IMR-90 (cell line): ENCODE data around the gene CLIC5. TPM values are rescaled to one million over a fixed set of nuclear protein-coding genes. Genes with fewer than 3 reads are reported as not detected.

Experiments used
- ATAC-seq: fragments of 200-7000 bp; cut with Tn5 transposase; 2 replicates; pipeline ENCODE4 v1.9.1; 2020; ENCODE audit warnings: low read depth, mild to moderate bottlenecking, moderate library complexity
- BruUV-seq: library from RNA; stranded (reverse); fragments of 400-500 nt; replicated peaks from 2 replicates; lab custom pipeline; 2021; lab: Mats Ljungman, UMichigan
- CTCF ChIA-PET: fragments of 300-600 bp; formaldehyde crosslinking; extraction: SDS; loops from one replicate; lab custom pipeline; 2021; ENCODE audit warnings: antibody characterized with exemption; lab: Yijun Ruan, JAX
- POLR2A ChIA-PET: fragments of 300-600 bp; sonication (Branson Sonifier 250); formaldehyde crosslinking; loops from one replicate; lab custom pipeline; 2022; ENCODE audit warnings: antibody characterized with exemption; ENCODE audit not compliant: unreplicated experiment; lab: Charles Lee
- DNase-seq: peaks from one replicate; pipeline ENCODE4 v3.0.0; 2013
- H2AFZ ChIP-seq: replicated peaks from 2 replicates; pipeline ENCODE3; 2013; ENCODE audit warnings: low read length, mild to moderate bottlenecking; ENCODE audit not compliant: poor library complexity
- H2AK5ac ChIP-seq: 2 replicates; pipeline ENCODE4 v1.6.1; 2013; ENCODE audit warnings: low read depth, low read length, inconsistent platforms
- H2AK9ac ChIP-seq: replicated peaks from 2 replicates; pipeline ENCODE3; 2013; ENCODE audit warnings: mild to moderate bottlenecking, low read depth, low read length, moderate library complexity; ENCODE audit not compliant: poor library complexity
- H2BK120ac ChIP-seq: 2 replicates; pipeline ENCODE4 v1.6.1; 2013; ENCODE audit warnings: low read depth, low read length, inconsistent platforms
- H2BK15ac ChIP-seq: 3 replicates; pipeline ENCODE4 v1.6.1; 2013; ENCODE audit warnings: low read depth, low read length, inconsistent platforms
- H2BK20ac ChIP-seq: 2 replicates; pipeline ENCODE4 v1.6.1; 2013; ENCODE audit warnings: low read depth, mild to moderate bottlenecking, inconsistent platforms, low read length, moderate library complexity
- H2BK5ac ChIP-seq: 2 replicates; pipeline ENCODE4 v1.6.1; 2013; ENCODE audit warnings: mild to moderate bottlenecking, low read depth, low read length, inconsistent platforms; ENCODE audit not compliant: poor library complexity, severe bottlenecking
- H3K14ac ChIP-seq: replicated peaks from 2 replicates; pipeline ENCODE4 v1.6.1; 2013; ENCODE audit warnings: low read depth, low read length, inconsistent platforms
- H3K18ac ChIP-seq: 2 replicates; pipeline ENCODE4 v1.6.1; 2013; ENCODE audit warnings: low read depth, low read length, control low read depth
- H3K23ac ChIP-seq: 2 replicates; pipeline ENCODE4 v1.6.1; 2013; ENCODE audit warnings: low read depth, low read length, inconsistent platforms
- H3K27ac ChIP-seq: 2 replicates; pipeline ENCODE4 v1.5.1; 2013; ENCODE audit warnings: mild to moderate bottlenecking, control low read depth, low read length; ENCODE audit not compliant: insufficient read depth
- H3K27me3 ChIP-seq: 2 replicates; pipeline ENCODE4 v1.6.1; 2013; ENCODE audit warnings: low read length; ENCODE audit not compliant: control insufficient read depth, insufficient read depth
- H3K36me3 ChIP-seq: 2 replicates; pipeline ENCODE4 v1.6.1; 2013; ENCODE audit warnings: low read length, mixed read lengths; ENCODE audit not compliant: control insufficient read depth, insufficient read depth
- H3K4ac ChIP-seq: 2 replicates; pipeline ENCODE4 v1.6.1; 2013; ENCODE audit warnings: low read depth, low read length, inconsistent platforms
- H3K4me1 ChIP-seq: 2 replicates; pipeline ENCODE4 v1.6.1; 2013; ENCODE audit warnings: low read length, mixed read lengths; ENCODE audit not compliant: control insufficient read depth, insufficient read depth
- H3K4me2 ChIP-seq: 2 replicates; pipeline ENCODE4 v1.6.1; 2013; ENCODE audit warnings: low read depth, mild to moderate bottlenecking, control low read depth, low read length, moderate library complexity
- H3K4me3 ChIP-seq: 2 replicates; pipeline ENCODE4 v1.5.1; 2013; ENCODE audit warnings: low read depth, mild to moderate bottlenecking, control low read depth, low read length, moderate library complexity; ENCODE audit not compliant: insufficient read depth
- H3K56ac ChIP-seq: 2 replicates; pipeline ENCODE4 v1.6.1; 2013; ENCODE audit warnings: low read length, inconsistent platforms; ENCODE audit not compliant: insufficient read depth; ENCODE audit errors: extremely low read depth
- H3K79me1 ChIP-seq, 2 experiments: 2 replicates each; pipeline ENCODE4 v1.6.1; 2013; ENCODE audit warnings: low read length in 2 of 2, inconsistent platforms in 1 of 2, low read depth in 1 of 2
- H3K9ac ChIP-seq: 2 replicates; pipeline ENCODE4 v1.6.1; 2013; ENCODE audit warnings: low read depth, low read length, control low read depth
- H3K9me1 ChIP-seq: 2 replicates; pipeline ENCODE4 v1.6.1; 2013; ENCODE audit warnings: low read length, inconsistent platforms; ENCODE audit not compliant: insufficient read depth
- H3K9me3 ChIP-seq: 2 replicates; pipeline ENCODE4 v1.6.1; 2013; ENCODE audit warnings: low read length; ENCODE audit not compliant: control insufficient read depth, insufficient read depth
- H4K20me1 ChIP-seq: 2 replicates; pipeline ENCODE4 v1.6.1; 2013; ENCODE audit warnings: low read length, inconsistent platforms; ENCODE audit not compliant: insufficient read depth
- H4K5ac ChIP-seq: 2 replicates; pipeline ENCODE4 v1.6.1; 2013; ENCODE audit warnings: mild to moderate bottlenecking, low read depth, low read length, control low read depth
- H4K8ac ChIP-seq, 2 experiments: 2 replicates each; pipeline ENCODE4 v1.6.1; 2013; ENCODE audit warnings: low read depth in 2 of 2, low read length in 2 of 2, control low read depth in 1 of 2, inconsistent platforms in 1 of 2
- H4K91ac ChIP-seq: 2 replicates; pipeline ENCODE4 v1.6.1; 2013; ENCODE audit warnings: low read depth, low read length, inconsistent platforms; ENCODE audit not compliant: insufficient read depth
- BHLHE40 ChIP-seq: fragments of 150-350 bp; IDR thresholded peaks from 2 replicates; pipeline ENCODE4 v1.6.1; 2016; ENCODE audit warnings: mild to moderate bottlenecking, low read depth, low read length
- ELK1 ChIP-seq: fragments of 150-350 bp; IDR thresholded peaks from 2 replicates; pipeline ENCODE4 v1.6.1; 2016; ENCODE audit warnings: low read depth, mild to moderate bottlenecking, low read length, moderate library complexity, borderline replicate concordance
- FOS ChIP-seq: fragments of 150-350 bp; IDR thresholded peaks from 2 replicates; pipeline ENCODE4 v1.6.1; 2016; ENCODE audit warnings: low read depth, low read length
- MAFK ChIP-seq: IDR thresholded peaks from 2 replicates; pipeline ENCODE4 v1.6.1; 2012; ENCODE audit warnings: low read depth, low read length, improper control_type of control experiment
- MXI1 ChIP-seq: IDR thresholded peaks from 2 replicates; pipeline ENCODE4 v1.6.1; 2012; ENCODE audit warnings: low read depth, mild to moderate bottlenecking, low read length, moderate library complexity, borderline replicate concordance
- NFE2L2 ChIP-seq: fragments of 150-350 bp; IDR thresholded peaks from 2 replicates; pipeline ENCODE4 v1.6.1; 2016; ENCODE audit warnings: low read depth, mild to moderate bottlenecking, low read length
- POLR2A ChIP-seq: IDR thresholded peaks from 2 replicates; pipeline ENCODE4 v1.6.1; 2012; ENCODE audit warnings: mild to moderate bottlenecking, low read depth, low read length
- RAD21 ChIP-seq: IDR thresholded peaks from 2 replicates; pipeline ENCODE4 v1.6.1; 2012; ENCODE audit warnings: low read length, improper control_type of control experiment
- RFX5 ChIP-seq: IDR thresholded peaks from 2 replicates; pipeline ENCODE4 v1.8.0; 2012; ENCODE audit warnings: low read depth, mild to moderate bottlenecking, low read length, moderate library complexity
- SMC3 ChIP-seq: fragments of 150-350 bp; IDR thresholded peaks from 2 replicates; pipeline ENCODE4 v1.6.1; 2016; ENCODE audit warnings: low read depth, mild to moderate bottlenecking, antibody characterized with exemption, low read length, moderate library complexity
- WGBS, 2 experiments: methylation state at CpG; one replicate each; pipeline versions ENCODE4 v1.1.5 to v1.1.7; 2013; ENCODE audit warnings: missing lambda C conversion rate in 2 of 2; ENCODE audit not compliant: insufficient read length in 1 of 2; ENCODE audit errors: extremely low coverage in 2 of 2; 5-methylcytosine and 5-hydroxymethylcytosine counted together
- dilution Hi-C: fragments of 300-500 bp; cut with HindIII; formaldehyde crosslinking; loops from one replicate; pipeline ENCODE4 v1.14.3; 2018; ENCODE audit warnings: low sequenced_read_pairs; ENCODE audit not compliant: unreplicated experiment
- in situ Hi-C: fragments of 300-500 bp; cut with MboI; formaldehyde crosslinking; loops from 3 replicates; pipeline ENCODE4 v1.14.3; 2019; ENCODE audit warnings: low sequenced_read_pairs, inconsistent platforms, mixed read lengths
- intact Hi-C: fragments of 100-400 bp; cut with micrococcal nuclease; formaldehyde crosslinking; loops from 2 replicates; pipeline ENCODE4 v1.10.0; 2022
- polyA plus RNA-seq, 3 experiments: library from polyadenylated mRNA; depleted of rRNA; stranded (reverse); fragments of >200 nt; gene quantifications; 2 replicates each; pipeline ENCODE4 v1.2.3, GENCODE V29; 2012; ENCODE audit warnings: low replicate concordance in 1 of 3
- total RNA-seq: library from RNA; depleted of rRNA; stranded (reverse); fragments of >200 nt; gene quantifications from 2 replicates; pipeline ENCODE4 v1.2.3, GENCODE V29; 2012
- TF ChIP-seq, protein P1 (sequence below): fragments of 150-350 bp; IDR thresholded peaks from 2 replicates; pipeline ENCODE4 v1.6.1; 2017; ENCODE audit warnings: mild to moderate bottlenecking, antibody characterized with exemption, low read length, low read depth

The CLIC5 gene
- total and polyA plus RNA-seq, 2 of the 4 experiments (the other 2 are of a cell fraction), result not detected

DNA sequence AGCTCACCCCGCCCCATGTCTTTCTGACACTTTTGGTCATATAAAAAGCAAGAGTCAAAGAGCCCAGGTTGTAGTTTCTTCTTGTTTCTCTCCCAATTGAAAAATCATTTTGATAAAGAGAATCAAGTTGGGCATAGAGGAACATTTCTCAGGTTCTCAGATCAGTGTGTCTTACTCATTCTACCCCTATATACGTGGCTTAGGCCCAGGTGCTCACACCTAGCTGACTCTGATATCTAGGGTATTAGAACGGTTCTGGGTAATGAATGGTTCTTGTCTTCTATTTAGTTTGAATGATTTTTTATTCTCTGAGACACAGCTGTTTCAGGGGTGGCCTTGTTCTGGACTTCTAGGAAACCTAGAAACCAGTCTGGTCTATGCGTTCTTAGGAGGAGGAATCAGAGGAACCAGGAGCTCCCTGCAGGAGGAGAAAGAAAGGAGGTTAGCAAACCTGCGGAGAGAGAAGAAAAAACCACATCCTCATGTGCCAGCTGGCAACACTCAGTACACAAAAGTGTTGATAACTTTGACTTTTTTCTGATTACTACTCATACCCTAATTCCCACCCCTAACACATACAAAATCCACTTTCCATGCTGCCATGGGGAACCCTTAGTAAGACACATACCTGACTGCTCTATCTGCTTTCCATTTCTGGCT lies 178.0 kb downstream of the CLIC5 start:
- POLR2A ChIA-PET, result no interaction called here
- BruUV-seq, result no TSS peak
- H2BK120ac ChIP-seq, result no peak overlapping the region
- H2AFZ ChIP-seq, result no peak overlapping the region
- in situ Hi-C loops, result no loop called here
- H3K4me3 ChIP-seq, result no peak overlapping the region
- H3K36me3 ChIP-seq, result no peaks in the 10 kb centered on the region
- no peak overlapping the region for H4K5ac ChIP-seq
- no peak overlapping the region for H2AK9ac ChIP-seq
- no peak overlapping the region for H2BK5ac ChIP-seq
- no peaks in the 10 kb centered on the region for H3K9me3 ChIP-seq
- H3K9me1 ChIP-seq, result no peaks in the 10 kb centered on the region
- H2BK20ac ChIP-seq, result no peak overlapping the region
- no peaks in the 10 kb centered on the region for H3K4me1 ChIP-seq
- H3K14ac ChIP-seq, result no peak overlapping the region
- WGBS, 2 experiments, result no CpG with 5 or more reads among the region's 5 CpGs
- H3K4me2 ChIP-seq, result no peak overlapping the region
- no peak overlapping the region for H3K18ac ChIP-seq
- H3K4ac ChIP-seq, result no peak overlapping the region
- H3K27ac ChIP-seq, result no peak overlapping the region
- no peak overlapping the region for H3K23ac ChIP-seq
- H3K27me3 ChIP-seq, result peaks cover 13% of the 10 kb centered on the region
- H2BK15ac ChIP-seq, result no peak overlapping the region
- TF ChIP-seq RAD21, result no peak
- TF ChIP-seq SMC3, result no peak
- no peak for TF ChIP-seq RFX5
- no peak for TF ChIP-seq NFE2L2
- TF ChIP-seq ELK1, result no peak
- TF ChIP-seq, protein P1, sequence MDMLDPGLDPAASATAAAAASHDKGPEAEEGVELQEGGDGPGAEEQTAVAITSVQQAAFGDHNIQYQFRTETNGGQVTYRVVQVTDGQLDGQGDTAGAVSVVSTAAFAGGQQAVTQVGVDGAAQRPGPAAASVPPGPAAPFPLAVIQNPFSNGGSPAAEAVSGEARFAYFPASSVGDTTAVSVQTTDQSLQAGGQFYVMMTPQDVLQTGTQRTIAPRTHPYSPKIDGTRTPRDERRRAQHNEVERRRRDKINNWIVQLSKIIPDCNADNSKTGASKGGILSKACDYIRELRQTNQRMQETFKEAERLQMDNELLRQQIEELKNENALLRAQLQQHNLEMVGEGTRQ, result no peak
- no peak for TF ChIP-seq MXI1
- no peak for TF ChIP-seq MAFK
- no peak for TF ChIP-seq POLR2A
- TF ChIP-seq FOS, result no peak
- TF ChIP-seq BHLHE40, result no peak
- no peaks in the 10 kb centered on the region for H4K20me1 ChIP-seq
- intact Hi-C loops, result no loop called here
- H3K56ac ChIP-seq, result no peak overlapping the region
- CTCF ChIA-PET, result no interaction called here
- H4K91ac ChIP-seq, result no peak overlapping the region
- dilution Hi-C loops, result no loop called here
- no peak for DNase-seq
- H2AK5ac ChIP-seq, result no peak overlapping the region
- no peak for ATAC-seq
- no peaks in the 10 kb centered on the region for H3K79me1 ChIP-seq
- no peak overlapping the region for H4K8ac ChIP-seq
- no peak overlapping the region for H3K9ac ChIP-seq
